T-cell (primary cell): ENCODE measurements around the gene MMP23B. TPM values are rescaled to one million over a fixed set of nuclear protein-coding genes. Genes with fewer than 3 reads are reported as not detected.
A peak's percentile ranks its signal among the peaks of the same experiment; 100 is the strongest.

ENCODE experiments used
- ATAC-seq, 4 experiments: fragments of 200-7000 bp in 3 of 4; fragments of 150-1000 bp in 1 of 4; cut with Tn5 transposase; replicated peaks in 1 of 4; 1 replicate in 3 of 4; 2 replicates in 1 of 4; pipeline ENCODE4 v1.10.0; 2021; ENCODE audit warnings: moderate library complexity in 3 of 4, mild to moderate bottlenecking in 2 of 4, moderate number of reproducible peaks in 1 of 4
- CTCF ChIA-PET, 2 donors: fragments of 300-600 bp; sonication (Branson Sonifier 250); formaldehyde crosslinking; loops; one replicate each; lab custom pipeline; 2022; ENCODE audit warnings: antibody characterized with exemption in 2 of 2; lab: Charles Lee
- POLR2A ChIA-PET, 2 donors: fragments of 300-600 bp; sonication (Branson Sonifier 250); formaldehyde crosslinking; loops; one replicate each; lab custom pipeline; 2022; ENCODE audit warnings: antibody characterized with exemption in 2 of 2; lab: Charles Lee
- DNase-seq, 35 experiments: peaks; one replicate each; pipeline versions ENCODE4 v3.0.0 to v3.0.0-alpha.2; 2013 to 2023
- H3K27ac ChIP-seq: one replicate; pipeline ENCODE4 v1.5.1; 2013; ENCODE audit warnings: low read length
- H3K27me3 ChIP-seq, 2 experiments: replicated peaks in 1 of 2; 1 replicate in 1 of 2; 2 replicates in 1 of 2; pipeline versions ENCODE4 v1.6.1 to v1.7.0; 2013; ENCODE audit warnings: low read length in 1 of 2, mixed read lengths in 1 of 2; ENCODE audit not compliant: control insufficient read depth in 2 of 2, insufficient read depth in 2 of 2; ENCODE audit errors: extremely low read depth in 1 of 2
- H3K36me3 ChIP-seq, 2 donors: 1 replicate in 1 of 2; 2 replicates in 1 of 2; pipeline versions ENCODE4 v1.6.1 to v1.7.0; 2013; ENCODE audit warnings: low read length in 1 of 2; ENCODE audit not compliant: control insufficient read depth in 2 of 2, insufficient read depth in 1 of 2; ENCODE audit errors: extremely low read depth in 1 of 2
- H3K4me1 ChIP-seq, 2 experiments: 1 replicate in 1 of 2; 2 replicates in 1 of 2; pipeline versions ENCODE4 v1.6.1 to v1.7.0; 2013; ENCODE audit warnings: low read length in 2 of 2, mixed read lengths in 1 of 2; ENCODE audit not compliant: insufficient read depth in 2 of 2, control insufficient read depth in 1 of 2; ENCODE audit errors: extremely low read depth in 1 of 2
- H3K4me3 ChIP-seq, 2 donors: 1 replicate in 1 of 2; 2 replicates in 1 of 2; pipeline versions ENCODE4 v1.5.1 to v1.7.0; 2013; ENCODE audit warnings: mild to moderate bottlenecking in 2 of 2, low read length in 1 of 2, moderate library complexity in 1 of 2; ENCODE audit not compliant: control insufficient read depth in 1 of 2; ENCODE audit errors: extremely low read depth in 1 of 2
- H3K9me3 ChIP-seq: 2 replicates; pipeline ENCODE4 v1.7.0; 2013
- H3K27ac Mint-ChIP-seq, 2 donors: one replicate each; pipeline ENCODE4 v1.8.0; 2020 to 2021; ENCODE audit warnings: mild to moderate bottlenecking in 2 of 2, mixed read lengths in 2 of 2
- H3K27me3 Mint-ChIP-seq, 2 donors: one replicate each; pipeline ENCODE4 v1.8.0; 2021 to 2022; ENCODE audit warnings: mixed read lengths in 2 of 2
- H3K36me3 Mint-ChIP-seq: one replicate; pipeline ENCODE4 v1.8.0; 2021; ENCODE audit warnings: mixed read lengths
- H3K4me1 Mint-ChIP-seq, 3 donors: one replicate each; pipeline ENCODE4 v1.8.0; 2020 to 2022; ENCODE audit warnings: mixed read lengths in 3 of 3, mild to moderate bottlenecking in 1 of 3
- H3K4me3 Mint-ChIP-seq, 3 donors: one replicate each; pipeline ENCODE4 v1.8.0; 2020 to 2022; ENCODE audit warnings: mild to moderate bottlenecking in 3 of 3, mixed read lengths in 3 of 3, moderate library complexity in 3 of 3
- H3K9me3 Mint-ChIP-seq, 3 donors: one replicate each; pipeline ENCODE4 v1.8.0; 2020 to 2022; ENCODE audit warnings: mixed read lengths in 3 of 3
- WGBS: methylation state at CpG from one replicate; pipeline ENCODE4 v1.1.5; 2013; ENCODE audit warnings: missing lambda C conversion rate; ENCODE audit not compliant: insufficient coverage; 5-methylcytosine and 5-hydroxymethylcytosine counted together
- total RNA-seq, 35 experiments: library from RNA in 6 of 35; stranded (reverse) in 6 of 35; fragments of 120-200 nt in 1 of 35; gene quantifications; one replicate each; pipeline versions ENCODE4 v1.2.1 to v1.2.4 and lab custom pipeline; 2013 to 2026

Gene MMP23B
- total RNA-seq, 5 donors from 2014 or later (not counting 1 experiment from before 2014, with no cell fraction given) = 4.8 to 11.2 (median 6.8) TPM

DNA sequence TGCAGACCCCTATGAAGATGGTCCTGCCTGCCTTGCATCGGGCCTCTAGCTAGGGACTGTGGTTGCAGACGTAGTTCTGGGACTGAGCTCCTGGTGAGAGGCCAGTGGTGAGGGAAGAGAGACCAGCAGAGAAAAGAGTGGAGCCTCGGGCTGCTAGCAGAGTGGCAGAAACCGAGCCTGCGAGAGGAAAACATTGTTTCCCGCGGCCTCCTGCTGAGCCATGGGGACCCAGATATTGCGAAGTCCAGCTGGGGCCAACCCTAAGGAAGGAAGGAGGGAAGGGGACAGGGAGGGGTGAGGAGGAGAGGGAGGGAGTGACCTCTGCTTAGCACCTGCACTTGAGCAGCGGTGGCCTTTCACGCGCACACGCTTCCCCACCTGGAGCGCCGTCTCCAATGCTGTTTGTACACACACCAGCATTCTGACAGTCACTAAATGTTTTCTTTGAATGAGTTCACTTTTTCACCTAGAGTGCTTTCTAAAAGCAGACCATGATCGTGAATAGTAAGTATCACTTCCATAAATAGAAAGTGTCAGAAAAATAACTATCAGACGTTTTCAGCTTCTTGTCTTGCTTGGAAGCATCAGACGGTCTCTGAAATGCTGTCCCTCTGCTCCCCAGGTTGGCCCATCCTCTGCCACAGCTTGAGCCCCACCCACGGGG is 29.5 kb upstream of the MMP23B start:
- Histone ChIP-seq H3K27ac (no peak overlapping the region), H3K4me1 (peaks cover 12 to 31% of the 10 kb centered on the region in 2 experiments), H3K9me3 (no peaks in the 10 kb centered on the region), H3K27me3 (peaks cover 0 to 30% of the 10 kb centered on the region in 2 experiments), H3K4me3 (no peak overlapping the region), H3K36me3 (no peaks in the 10 kb centered on the region)
- DNase-seq (no peak), ATAC-seq (no peak)
- H3K36me3 Mint-ChIP-seq = no peaks in the 10 kb centered on the region
- H3K27me3 Mint-ChIP-seq = peaks cover 0 to 6% of the 10 kb centered on the region in 2 donors
- 82% methylated on average over 13 of the region's 18 CpGs for WGBS
- H3K27ac Mint-ChIP-seq = peak overlapping the region in 1 of 2 donors; percentile 58
- ChIA-PET POLR2A (no interaction called here), CTCF (no interaction called here)
- no peak overlapping the region for H3K4me3 Mint-ChIP-seq
- peaks cover 16 to 22% (median 21%) of the 10 kb centered on the region in 3 donors for H3K4me1 Mint-ChIP-seq
- H3K9me3 Mint-ChIP-seq = no peaks in the 10 kb centered on the region

GRCh38 chr1:1602968-1603506 is 28.9 kb upstream of the MMP23B start:
- H3K27me3 Mint-ChIP-seq = peaks cover 0 to 6% of the 10 kb centered on the region in 2 donors
- WGBS = 86% methylated on average over 9 of the region's 13 CpGs
- peaks cover 21 to 24% (median 21%) of the 10 kb centered on the region in 3 donors for H3K4me1 Mint-ChIP-seq
- Histone ChIP-seq H3K4me1 (peaks cover 12 to 29% of the 10 kb centered on the region in 2 experiments), H3K27me3 (peaks cover 0 to 24% of the 10 kb centered on the region in 2 experiments), H3K36me3 (no peaks in the 10 kb centered on the region), H3K9me3 (no peaks in the 10 kb centered on the region), H3K27ac (no peak overlapping the region), H3K4me3 (no peak overlapping the region)
- ChIA-PET CTCF (no interaction called here), POLR2A (no interaction called here)
- H3K36me3 Mint-ChIP-seq = no peaks in the 10 kb centered on the region
- no peaks in the 10 kb centered on the region for H3K9me3 Mint-ChIP-seq
- H3K27ac Mint-ChIP-seq = peak overlapping the region in 1 of 2 donors; percentile 58
- no peak for ATAC-seq
- H3K4me3 Mint-ChIP-seq = no peak overlapping the region
- no peak for DNase-seq

GRCh38 chr1:1603671-1604373 is 28.2 kb upstream of the MMP23B start:
- no peak for ATAC-seq
- peaks cover 0 to 3% of the 10 kb centered on the region in 2 donors for H3K27me3 Mint-ChIP-seq
- H3K27me3 ChIP-seq = peaks cover 0 to 16% of the 10 kb centered on the region in 2 experiments
- no peaks in the 10 kb centered on the region for H3K36me3 Mint-ChIP-seq
- H3K4me1 Mint-ChIP-seq = peaks cover 18 to 21% (median 19%) of the 10 kb centered on the region in 3 donors
- H3K9me3 Mint-ChIP-seq = no peaks in the 10 kb centered on the region
- peaks cover 12 to 26% of the 10 kb centered on the region in 2 experiments for H3K4me1 ChIP-seq
- H3K4me3 Mint-ChIP-seq = no peak overlapping the region
- no peaks in the 10 kb centered on the region for H3K36me3 ChIP-seq
- DNase-seq = peak in 1 of 35 experiments; percentile 3
- ChIA-PET POLR2A (interaction anchor here in 1 of 2 donors (0.6 kb wide), 1 partner anchor 10 kb away, joined by 3 read pairs; no protein-coding TSS in a partner anchor), CTCF (no interaction called here)
- H3K27ac Mint-ChIP-seq = no peak overlapping the region
- H3K27ac ChIP-seq = no peak overlapping the region
- 73% methylated on average over 11 of the region's 13 CpGs for WGBS
- H3K4me3 ChIP-seq = no peak overlapping the region
- H3K9me3 ChIP-seq = no peaks in the 10 kb centered on the region

- Mint-ChIP-seq H3K4me3 (peak overlapping the region in 1 of 3 donors; percentile 30), H3K27ac (peak overlapping the region in 1 of 2 donors; percentile 61)
Measured at GRCh38 chr1:1604374-1605033, 27.5 kb upstream of the MMP23B start.

GRCh38 chr1:1605034-1605591 is 26.9 kb upstream of the MMP23B start:
- no peaks in the 10 kb centered on the region for H3K36me3 Mint-ChIP-seq
- ChIA-PET POLR2A (no interaction called here), CTCF (no interaction called here)
- peaks cover 0 to 13% of the 10 kb centered on the region in 2 experiments for H3K27me3 ChIP-seq
- DNase-seq (no peak), ATAC-seq (no peak)
- H3K9me3 ChIP-seq = no peaks in the 10 kb centered on the region
- H3K4me1 ChIP-seq = peaks cover 12 to 21% of the 10 kb centered on the region in 2 experiments
- no peaks in the 10 kb centered on the region for H3K27me3 Mint-ChIP-seq
- no peak overlapping the region for H3K27ac Mint-ChIP-seq
- no peaks in the 10 kb centered on the region for H3K9me3 Mint-ChIP-seq
- H3K4me3 Mint-ChIP-seq = peak overlapping the region in 1 of 3 donors; percentile 30
- no peak overlapping the region for H3K4me3 ChIP-seq
- no peak overlapping the region for H3K27ac ChIP-seq
- no peaks in the 10 kb centered on the region for H3K36me3 ChIP-seq
- H3K4me1 Mint-ChIP-seq = peaks cover 14 to 18% (median 15%) of the 10 kb centered on the region in 3 donors
- 90% methylated on average over 14 of the region's 14 CpGs for WGBS

More at GRCh38 chr1:1604374-1605033, 27.5 kb upstream of the MMP23B start:
- H3K36me3 ChIP-seq = no peaks in the 10 kb centered on the region
- 87% methylated on average over 13 of the region's 15 CpGs for WGBS
- Mint-ChIP-seq H3K27me3 (no peaks in the 10 kb centered on the region), H3K4me1 (peaks cover 14 to 18% (median 15%) of the 10 kb centered on the region in 3 donors), H3K36me3 (no peaks in the 10 kb centered on the region), H3K9me3 (no peaks in the 10 kb centered on the region)
- peaks cover 12 to 21% of the 10 kb centered on the region in 2 experiments for H3K4me1 ChIP-seq
- peaks cover 0 to 13% of the 10 kb centered on the region in 2 experiments for H3K27me3 ChIP-seq
- H3K4me3 ChIP-seq = no peak overlapping the region
- ChIA-PET POLR2A (interaction anchor here in 1 of 2 donors (0.6 kb wide), 1 partner anchor 9 kb away, joined by 3 read pairs; no protein-coding TSS in a partner anchor), CTCF (no interaction called here)
- ATAC-seq (no peak), DNase-seq (no peak)
- no peaks in the 10 kb centered on the region for H3K9me3 ChIP-seq
- H3K27ac ChIP-seq = no peak overlapping the region

GRCh38 chr1:1605724-1606123 is 26.2 kb upstream of the MMP23B start:
- POLR2A ChIA-PET = no interaction called here

More at GRCh38 chr1:1605724-1606123, 26.2 kb upstream of the MMP23B start:
- H3K4me1 ChIP-seq = peaks cover 8 to 16% of the 10 kb centered on the region in 2 experiments
- WGBS = 93% methylated on average over 17 of the region's 17 CpGs
- DNase-seq (no peak), ATAC-seq (no peak)
- CTCF ChIA-PET = no interaction called here
- H3K4me3 Mint-ChIP-seq = no peak overlapping the region
- no peak overlapping the region for H3K4me3 ChIP-seq
- H3K27me3 ChIP-seq = peaks cover 0 to 10% of the 10 kb centered on the region in 2 experiments
- no peak overlapping the region for H3K27ac ChIP-seq
- H3K36me3 ChIP-seq = no peaks in the 10 kb centered on the region
- H3K36me3 Mint-ChIP-seq = no peaks in the 10 kb centered on the region
- H3K9me3 Mint-ChIP-seq = no peaks in the 10 kb centered on the region
- H3K27ac Mint-ChIP-seq = no peak overlapping the region
- no peaks in the 10 kb centered on the region for H3K27me3 Mint-ChIP-seq
- peaks cover 13 to 17% (median 14%) of the 10 kb centered on the region in 3 donors for H3K4me1 Mint-ChIP-seq
- H3K9me3 ChIP-seq = no peaks in the 10 kb centered on the region
